Keratinocyte (primary cell): ENCODE data around the gene METTL22. TPM values are rescaled to one million over a fixed set of nuclear protein-coding genes. Genes with fewer than 3 reads are reported as not detected.

Source experiments
- DNase-seq: peaks from one replicate; pipeline ENCODE4 v3.0.0-alpha.2; 2011; ENCODE audit warnings: low read depth, missing footprints, low spot score
- FAIRE-seq: peaks from 2 replicates; lab custom pipeline; 2011; peaks lifted over from hg19 to GRCh38; lab: Jason Lieb, UNC
- H2AFZ ChIP-seq: 2 replicates; pipeline ENCODE4 v1.6.0; 2012; ENCODE audit warnings: low read length, control low read depth, inconsistent platforms; ENCODE audit not compliant: control insufficient read depth
- H3K27ac ChIP-seq: 2 replicates; pipeline ENCODE4 v1.5.1; 2011; ENCODE audit warnings: low read length; ENCODE audit not compliant: control insufficient read depth, insufficient read depth
- H3K27me3 ChIP-seq: 3 replicates; pipeline ENCODE4 v1.6.0; 2011; ENCODE audit warnings: low read length; ENCODE audit not compliant: control insufficient read depth, insufficient read depth; ENCODE audit errors: extremely low read depth
- H3K36me3 ChIP-seq, 2 experiments: 2 replicates in 1 of 2; 3 replicates in 1 of 2; pipeline ENCODE4 v1.5.1; 2011; ENCODE audit warnings: low read length in 2 of 2, mild to moderate bottlenecking in 1 of 2; ENCODE audit not compliant: control insufficient read depth in 2 of 2, insufficient read depth in 2 of 2; ENCODE audit errors: extremely low read depth in 1 of 2
- H3K4me1 ChIP-seq: 3 replicates; pipeline ENCODE4 v1.5.1; 2011; ENCODE audit warnings: low read length; ENCODE audit not compliant: control insufficient read depth, insufficient read depth; ENCODE audit errors: extremely low read depth
- H3K4me2 ChIP-seq: 3 replicates; pipeline ENCODE4 v1.6.0; 2011; ENCODE audit warnings: low read depth, low read length; ENCODE audit not compliant: control insufficient read depth, insufficient read depth; ENCODE audit errors: extremely low read depth
- H3K4me3 ChIP-seq, 3 experiments: fragments of 200-600 bp in 1 of 3; sonication (generic) in 1 of 3; 2 replicates in 2 of 3; 3 replicates in 1 of 3; pipeline ENCODE4 v1.5.1; 2011 to 2016; ENCODE audit warnings: low read length in 3 of 3, mild to moderate bottlenecking in 3 of 3, control low read depth in 2 of 3, inconsistent platforms in 1 of 3, low read depth in 1 of 3, mixed read lengths in 1 of 3, mixed run types in 1 of 3, moderate library complexity in 1 of 3; ENCODE audit not compliant: control insufficient read depth in 2 of 3, insufficient read depth in 2 of 3; ENCODE audit errors: extremely low read depth in 1 of 3
- H3K79me2 ChIP-seq: 2 replicates; pipeline ENCODE4 v1.6.0; 2012; ENCODE audit warnings: low read length; ENCODE audit not compliant: control insufficient read depth, insufficient read depth
- H3K9ac ChIP-seq: 3 replicates; pipeline ENCODE4 v1.6.0; 2011; ENCODE audit warnings: low read length; ENCODE audit not compliant: control insufficient read depth, insufficient read depth; ENCODE audit errors: extremely low read depth
- H3K9me1 ChIP-seq: 3 replicates; pipeline ENCODE4 v1.6.0; 2011; ENCODE audit warnings: low read length; ENCODE audit not compliant: control insufficient read depth, insufficient read depth; ENCODE audit errors: extremely low read depth
- H3K9me3 ChIP-seq: 2 replicates; pipeline ENCODE4 v1.5.1; 2012; ENCODE audit warnings: low read depth, low read length; ENCODE audit not compliant: control insufficient read depth
- H4K20me1 ChIP-seq: 3 replicates; pipeline ENCODE4 v1.6.0; 2011; ENCODE audit warnings: low read length; ENCODE audit not compliant: control insufficient read depth, insufficient read depth; ENCODE audit errors: extremely low read depth
- CTCF ChIP-seq, 3 experiments: IDR thresholded peaks in 1 of 3; conservative IDR thresholded peaks in 1 of 3; optimal IDR thresholded peaks in 1 of 3; 2 replicates in 2 of 3; 3 replicates in 1 of 3; pipeline versions ENCODE3 to v1.5.1; 2011; ENCODE audit warnings: low read length in 3 of 3, mild to moderate bottlenecking in 3 of 3, moderate library complexity in 2 of 3, control low read depth in 1 of 3, inconsistent platforms in 1 of 3; ENCODE audit not compliant: insufficient read depth in 2 of 3; ENCODE audit errors: extremely low read depth in 1 of 3
- EZH2 ChIP-seq: IDR thresholded peaks from one replicate; pipeline ENCODE4 v1.6.1; 2012; ENCODE audit warnings: inconsistent platforms, mild to moderate bottlenecking, low read length, moderate library complexity
- dilution Hi-C: fragments of 300-500 bp; cut with MboI; formaldehyde crosslinking; loops from one replicate; pipeline ENCODE4 v1.7.0; 2020; ENCODE audit warnings: low sequenced_read_pairs; ENCODE audit not compliant: extremely low pct_ligation_motif_present
- polyA plus RNA-seq, 5 experiments: library from polyadenylated mRNA; depleted of rRNA in 3 of 5; stranded (reverse) in 3 of 5; stranded (forward) in 1 of 5; unstranded in 1 of 5; fragments of >200 nt; gene quantifications; 1 replicate in 1 of 5; 2 replicates in 3 of 5; 3 replicates in 1 of 5; pipeline versions ENCODE4 v1.2.1 to v1.2.3, GENCODE V29; 2011 to 2012; ENCODE audit warnings: missing spikeins in 2 of 5, low read depth in 1 of 5, low replicate concordance in 1 of 5

METTL22 gene
- polyA plus RNA-seq, 1 donor (not counting 4 experiments of a cell fraction or from before 2014, with no cell fraction given) = 31.1 TPM

- Histone ChIP-seq H3K9me3 (no peaks in the 10 kb centered on the region), H3K79me2 (no peaks in the 10 kb centered on the region), H3K4me3 (no peak overlapping the region), H3K4me1 (peaks cover 37% of the 10 kb centered on the region), H2AFZ (no peak overlapping the region), H4K20me1 (peaks cover 2% of the 10 kb centered on the region), H3K9me1 (no peaks in the 10 kb centered on the region), H3K36me3 (no peaks in the 10 kb centered on the region), H3K9ac (no peak overlapping the region), H3K27me3 (no peaks in the 10 kb centered on the region), H3K4me2 (no peak overlapping the region), H3K27ac (no peak overlapping the region)
- no peak for FAIRE-seq
- DNase-seq = no peak
- TF ChIP-seq EZH2 (no peak), CTCF (optimal IDR thresholded peaks at IDR 0.05 in 1 of 3, IDR thresholded peaks at IDR 0.05 in 1 of 3, conservative IDR thresholded peaks at IDR 0.05 in 1 of 3; ENCODE audit: extremely low read depth in 1 of 3, insufficient read depth in 2 of 3, low read length in 3 of 3) (no peak)
- dilution Hi-C loops = no loop called here
Measured at GRCh38 chr16:8682551-8683259, 61.2 kb downstream of the METTL22 start.

- Histone ChIP-seq H2AFZ (no peak overlapping the region), H3K4me3 (no peak overlapping the region), H3K27ac (no peak overlapping the region), H3K27me3 (no peaks in the 10 kb centered on the region), H4K20me1 (peaks cover 2% of the 10 kb centered on the region), H3K4me2 (no peak overlapping the region), H3K9me1 (no peaks in the 10 kb centered on the region), H3K4me1 (peaks cover 27% of the 10 kb centered on the region), H3K36me3 (no peaks in the 10 kb centered on the region), H3K9ac (no peak overlapping the region), H3K9me3 (no peaks in the 10 kb centered on the region), H3K79me2 (no peaks in the 10 kb centered on the region)
- no peak for TF ChIP-seq EZH2
- no peak for TF ChIP-seq CTCF (optimal IDR thresholded peaks at IDR 0.05 in 1 of 3, IDR thresholded peaks at IDR 0.05 in 1 of 3, conservative IDR thresholded peaks at IDR 0.05 in 1 of 3; ENCODE audit: extremely low read depth in 1 of 3, insufficient read depth in 2 of 3, low read length in 3 of 3)
- dilution Hi-C loops = no loop called here
- DNase-seq = no peak
- FAIRE-seq = no peak
Measured at GRCh38 chr16:8683640-8684039, 62.1 kb downstream of the METTL22 start.
